ENCODE data around the gene CORIN.

DNA sequence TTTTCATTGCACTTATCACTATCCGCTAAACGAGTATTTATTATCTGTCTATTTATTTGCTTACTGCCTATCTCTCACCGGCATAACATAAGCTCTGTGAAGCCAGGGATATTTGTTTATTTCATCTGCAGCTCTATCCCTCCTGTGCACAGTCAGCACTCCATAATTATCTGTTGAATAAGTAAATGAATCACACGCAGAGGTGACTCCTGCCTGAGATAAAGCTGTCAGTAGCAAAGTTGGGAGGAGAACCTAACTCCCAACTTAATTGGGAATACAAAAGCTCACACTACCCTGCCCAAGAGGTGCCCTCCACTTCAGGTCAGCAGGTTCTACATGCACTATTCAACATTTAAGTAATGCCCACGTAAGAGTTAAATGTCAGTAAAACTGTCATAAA lies 85.7 kb downstream of the CORIN start:
- TF ChIP-seq, protein P1, sequence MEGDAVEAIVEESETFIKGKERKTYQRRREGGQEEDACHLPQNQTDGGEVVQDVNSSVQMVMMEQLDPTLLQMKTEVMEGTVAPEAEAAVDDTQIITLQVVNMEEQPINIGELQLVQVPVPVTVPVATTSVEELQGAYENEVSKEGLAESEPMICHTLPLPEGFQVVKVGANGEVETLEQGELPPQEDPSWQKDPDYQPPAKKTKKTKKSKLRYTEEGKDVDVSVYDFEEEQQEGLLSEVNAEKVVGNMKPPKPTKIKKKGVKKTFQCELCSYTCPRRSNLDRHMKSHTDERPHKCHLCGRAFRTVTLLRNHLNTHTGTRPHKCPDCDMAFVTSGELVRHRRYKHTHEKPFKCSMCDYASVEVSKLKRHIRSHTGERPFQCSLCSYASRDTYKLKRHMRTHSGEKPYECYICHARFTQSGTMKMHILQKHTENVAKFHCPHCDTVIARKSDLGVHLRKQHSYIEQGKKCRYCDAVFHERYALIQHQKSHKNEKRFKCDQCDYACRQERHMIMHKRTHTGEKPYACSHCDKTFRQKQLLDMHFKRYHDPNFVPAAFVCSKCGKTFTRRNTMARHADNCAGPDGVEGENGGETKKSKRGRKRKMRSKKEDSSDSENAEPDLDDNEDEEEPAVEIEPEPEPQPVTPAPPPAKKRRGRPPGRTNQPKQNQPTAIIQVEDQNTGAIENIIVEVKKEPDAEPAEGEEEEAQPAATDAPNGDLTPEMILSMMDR (IDR thresholded peaks at IDR 0.05): no peak
- no peak for TF ChIP-seq POLR2A (IDR thresholded peaks at IDR 0.05)
